GM12892 (cell line): ENCODE measurements around the gene NFATC2.

ENCODE experiments used
- POLR2A ChIP-seq: IDR thresholded peaks from 2 replicates; pipeline ENCODE4 v1.6.1; 2011; ENCODE audit warnings: low read depth, low read length, control low read depth
- TAF1 ChIP-seq: IDR thresholded peaks from 2 replicates; pipeline ENCODE4 v1.6.1; 2011; ENCODE audit warnings: low read depth, mild to moderate bottlenecking, control low read depth, low read length, borderline replicate concordance

- TF ChIP-seq POLR2A (no peak), TAF1 (no peak)
Observed at GRCh38 chr20:51382111-51382985, 160.2 kb downstream of the NFATC2 start.
